PC-3 (cell line): Measurements from ENCODE around the gene IL16. TPM values are rescaled to one million over a fixed set of nuclear protein-coding genes. Genes with fewer than 3 reads are reported as not detected.

Experiments
- ATAC-seq: fragments of 200-7000 bp; cut with Tn5 transposase; 2 replicates; pipeline ENCODE4 v1.9.1; 2020; ENCODE audit warnings: mild to moderate bottlenecking, moderate library complexity
- BruUV-seq: library from RNA; stranded (reverse); fragments of 400-500 nt; replicated peaks from 2 replicates; lab custom pipeline; 2021; lab: Mats Ljungman, UMichigan
- CTCF ChIA-PET: fragments of 300-600 bp; sonication (Branson Sonifier 250); formaldehyde crosslinking; loops from one replicate; lab custom pipeline; 2022; ENCODE audit warnings: antibody characterized with exemption; lab: Charles Lee
- POLR2A ChIA-PET: fragments of 300-600 bp; sonication (Branson Sonifier 250); formaldehyde crosslinking; loops from one replicate; lab custom pipeline; 2022; ENCODE audit warnings: antibody characterized with exemption; ENCODE audit not compliant: unreplicated experiment; lab: Charles Lee
- DNase-seq: peaks from one replicate; pipeline ENCODE4 v3.0.0-alpha.2; 2015
- H2AFZ ChIP-seq: fragments of 300-600 bp; sonication (generic); 2 replicates; pipeline ENCODE4 v1.6.0; 2016; ENCODE audit warnings: antibody characterized with exemption, low read length
- H3F3A ChIP-seq: fragments of 300-600 bp; sonication (generic); one replicate; pipeline ENCODE4 v1.6.0; 2017; ENCODE audit warnings: antibody characterized with exemption, low read length, control low read depth, mild to moderate bottlenecking; ENCODE audit not compliant: unreplicated experiment
- H3K27ac ChIP-seq: fragments of 300-600 bp; sonication (generic); 2 replicates; pipeline ENCODE4 v1.5.1; 2016; ENCODE audit warnings: mild to moderate bottlenecking, low read length
- H3K27me3 ChIP-seq: fragments of 300-600 bp; sonication (generic); 2 replicates; pipeline ENCODE4 v1.6.1; 2016; ENCODE audit warnings: low read length, mixed read lengths
- H3K36me3 ChIP-seq: fragments of 300-600 bp; sonication (generic); 2 replicates; pipeline ENCODE4 v1.6.1; 2016; ENCODE audit warnings: low read depth, mixed run types, low read length, mixed read lengths
- H3K4me1 ChIP-seq: fragments of 300-600 bp; sonication (generic); 2 replicates; pipeline ENCODE4 v1.5.1; 2016; ENCODE audit warnings: low read length; ENCODE audit not compliant: insufficient read depth
- H3K4me2 ChIP-seq: fragments of 300-600 bp; sonication (generic); 2 replicates; pipeline ENCODE4 v1.6.0; 2016; ENCODE audit warnings: low read length
- H3K4me3 ChIP-seq: fragments of 300-600 bp; sonication (generic); 2 replicates; pipeline ENCODE4 v1.5.1; 2016; ENCODE audit warnings: mild to moderate bottlenecking, low read length, mixed read lengths
- H3K79me2 ChIP-seq: fragments of 300-600 bp; sonication (generic); 2 replicates; pipeline ENCODE4 v1.6.1; 2017; ENCODE audit warnings: low read length, mixed read lengths
- H3K9ac ChIP-seq: fragments of 300-600 bp; sonication (generic); 2 replicates; pipeline ENCODE4 v1.6.0; 2016; ENCODE audit warnings: mild to moderate bottlenecking, low read length
- H3K9me2 ChIP-seq: fragments of 300-600 bp; sonication (generic); replicated peaks from 2 replicates; pipeline ENCODE4 v1.6.1; 2016; ENCODE audit warnings: mixed run types, low read length, mixed read lengths
- H3K9me3 ChIP-seq: fragments of 300-600 bp; sonication (generic); 2 replicates; pipeline ENCODE4 v1.6.1; 2016; ENCODE audit warnings: low read length, mixed read lengths
- H4K20me1 ChIP-seq: fragments of 300-600 bp; sonication (generic); 2 replicates; pipeline ENCODE4 v1.6.1; 2016; ENCODE audit warnings: low read length, mixed read lengths
- EZH2 ChIP-seq: fragments of 300-600 bp; sonication (generic); IDR thresholded peaks from one replicate; pipeline ENCODE4 v1.6.1; 2017; ENCODE audit warnings: antibody characterized with exemption, mild to moderate bottlenecking, low read length; ENCODE audit not compliant: unreplicated experiment
- EZH2phosphoT487 ChIP-seq: fragments of 300-600 bp; sonication (generic); IDR thresholded peaks from 2 replicates; pipeline ENCODE4 v1.6.1; 2018; ENCODE audit warnings: mild to moderate bottlenecking, antibody characterized with exemption, low read length, borderline replicate concordance
- intact Hi-C: fragments of 100-400 bp; cut with micrococcal nuclease; formaldehyde crosslinking; loops from 2 replicates; pipeline ENCODE4 v1.9.0; 2023
- total RNA-seq: library from RNA; depleted of rRNA; stranded (reverse); fragments of >200 nt; gene quantifications from 2 replicates; pipeline ENCODE4 v1.2.3, GENCODE V29; 2014
- TF ChIP-seq, protein P1 (sequence below): fragments of 300-600 bp; sonication (generic); conservative IDR thresholded peaks from 2 replicates; pipeline ENCODE4 v1.5.1; 2017; ENCODE audit warnings: antibody characterized with exemption, low read depth, mild to moderate bottlenecking, low read length

IL16 gene
- total RNA-seq, 1 experiment from 2014 or later = 0.04 TPM

DNA sequence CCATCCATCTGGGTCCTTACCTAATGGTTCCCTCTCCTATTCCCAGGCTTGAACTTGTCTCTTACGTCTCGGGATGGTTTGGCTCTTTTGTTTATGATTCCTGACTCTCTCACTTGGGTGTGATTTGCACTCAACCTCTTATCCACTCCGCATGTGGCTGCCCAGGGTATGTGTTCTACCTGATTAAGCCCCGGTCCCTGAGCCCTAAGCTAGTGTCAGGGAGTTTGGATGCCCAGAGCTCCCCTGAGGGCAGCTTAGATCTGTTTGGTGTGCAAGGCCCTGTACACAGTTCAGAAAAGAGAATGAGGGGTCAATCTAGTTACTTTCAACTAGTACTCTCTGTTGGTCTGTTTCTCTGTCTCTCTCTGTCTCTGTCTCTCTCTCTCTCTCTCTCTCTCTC is 143.2 kb downstream of the IL16 start:
- Histone ChIP-seq H3K9ac (no peak overlapping the region), H3K9me2 (no peaks in the 10 kb centered on the region), H2AFZ (no peak overlapping the region), H3K36me3 (no peaks in the 10 kb centered on the region), H3K79me2 (no peaks in the 10 kb centered on the region), H3K9me3 (no peaks in the 10 kb centered on the region), H3K4me3 (no peak overlapping the region), H3K27me3 (no peaks in the 10 kb centered on the region), H3K27ac (no peak overlapping the region), H4K20me1 (no peaks in the 10 kb centered on the region), H3K4me2 (no peak overlapping the region), H3K4me1 (peaks cover 17% of the 10 kb centered on the region), H3F3A (no peaks in the 10 kb centered on the region)
- ATAC-seq (no peak), DNase-seq (no peak)
- TF ChIP-seq, protein P1, sequence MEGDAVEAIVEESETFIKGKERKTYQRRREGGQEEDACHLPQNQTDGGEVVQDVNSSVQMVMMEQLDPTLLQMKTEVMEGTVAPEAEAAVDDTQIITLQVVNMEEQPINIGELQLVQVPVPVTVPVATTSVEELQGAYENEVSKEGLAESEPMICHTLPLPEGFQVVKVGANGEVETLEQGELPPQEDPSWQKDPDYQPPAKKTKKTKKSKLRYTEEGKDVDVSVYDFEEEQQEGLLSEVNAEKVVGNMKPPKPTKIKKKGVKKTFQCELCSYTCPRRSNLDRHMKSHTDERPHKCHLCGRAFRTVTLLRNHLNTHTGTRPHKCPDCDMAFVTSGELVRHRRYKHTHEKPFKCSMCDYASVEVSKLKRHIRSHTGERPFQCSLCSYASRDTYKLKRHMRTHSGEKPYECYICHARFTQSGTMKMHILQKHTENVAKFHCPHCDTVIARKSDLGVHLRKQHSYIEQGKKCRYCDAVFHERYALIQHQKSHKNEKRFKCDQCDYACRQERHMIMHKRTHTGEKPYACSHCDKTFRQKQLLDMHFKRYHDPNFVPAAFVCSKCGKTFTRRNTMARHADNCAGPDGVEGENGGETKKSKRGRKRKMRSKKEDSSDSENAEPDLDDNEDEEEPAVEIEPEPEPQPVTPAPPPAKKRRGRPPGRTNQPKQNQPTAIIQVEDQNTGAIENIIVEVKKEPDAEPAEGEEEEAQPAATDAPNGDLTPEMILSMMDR = no peak
- TF ChIP-seq EZH2 (no peak), EZH2phosphoT487 (no peak)
- POLR2A ChIA-PET = no interaction called here
- no TSS peak for BruUV-seq
- CTCF ChIA-PET = no interaction called here
- intact Hi-C loops = loop anchor here (2.0 kb wide), 2 partner anchors 61 to 65 kb away; no protein-coding TSS in a partner anchor

DNA sequence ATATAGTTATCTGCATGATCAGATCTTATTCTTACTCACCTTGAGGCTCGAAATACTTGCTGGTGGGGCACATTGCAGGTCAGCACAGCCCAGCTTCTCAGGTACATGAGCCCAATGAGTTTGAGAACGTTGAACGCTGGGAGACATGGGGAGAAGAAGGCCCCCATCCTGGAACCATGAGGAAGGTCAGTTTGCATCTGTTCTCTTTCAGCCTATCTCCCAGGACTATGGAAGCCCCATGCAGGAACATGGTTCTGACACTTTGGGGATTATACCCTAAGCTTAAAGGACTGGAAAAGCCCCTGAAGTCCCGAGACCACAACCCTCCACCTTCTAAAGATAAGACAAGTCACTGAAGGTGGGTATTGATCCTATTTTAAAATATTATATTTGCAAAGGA is 144.7 kb downstream of the IL16 start:
- Histone ChIP-seq H2AFZ (no peak overlapping the region), H3K9ac (no peak overlapping the region), H3K36me3 (no peaks in the 10 kb centered on the region), H3K4me2 (no peak overlapping the region), H3F3A (no peaks in the 10 kb centered on the region), H4K20me1 (no peaks in the 10 kb centered on the region), H3K79me2 (no peaks in the 10 kb centered on the region), H3K4me3 (no peak overlapping the region), H3K9me3 (no peaks in the 10 kb centered on the region), H3K9me2 (no peaks in the 10 kb centered on the region), H3K4me1 (peaks cover 17% of the 10 kb centered on the region), H3K27ac (no peak overlapping the region), H3K27me3 (no peaks in the 10 kb centered on the region)
- ChIA-PET CTCF (no interaction called here), POLR2A (no interaction called here)
- BruUV-seq = no TSS peak
- no peak for TF ChIP-seq EZH2
- TF ChIP-seq EZH2phosphoT487 = no peak
- TF ChIP-seq, protein P1 = no peak
- intact Hi-C loops = no loop called here
- ATAC-seq = no peak
- no peak for DNase-seq

DNA sequence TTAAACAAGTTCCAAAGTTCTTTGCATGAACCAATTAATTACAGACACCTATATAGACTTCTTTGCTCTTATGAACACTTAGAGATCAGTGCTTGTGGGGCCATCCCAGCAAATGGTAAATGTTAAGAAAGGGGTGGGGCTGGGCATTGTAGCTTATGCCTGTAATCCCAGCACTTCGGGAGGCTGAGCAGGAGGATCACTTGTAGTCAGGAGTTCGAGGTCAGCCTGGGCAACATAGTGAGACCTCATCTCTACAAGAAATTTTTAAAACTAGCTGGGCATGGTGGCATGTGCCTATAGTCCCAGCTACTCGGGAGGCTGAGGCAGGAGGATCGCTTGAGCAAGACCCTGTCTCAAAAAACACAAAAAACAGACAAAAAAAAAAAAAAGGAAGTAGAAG is 146.7 kb downstream of the IL16 start:
- Histone ChIP-seq H4K20me1 (no peaks in the 10 kb centered on the region), H3K79me2 (no peaks in the 10 kb centered on the region), H3K27ac (no peak overlapping the region), H3K9ac (no peak overlapping the region), H3K4me1 (peaks cover 11% of the 10 kb centered on the region), H3K27me3 (no peaks in the 10 kb centered on the region), H3K9me2 (no peaks in the 10 kb centered on the region), H3K4me3 (no peak overlapping the region), H3F3A (no peaks in the 10 kb centered on the region), H2AFZ (no peak overlapping the region), H3K9me3 (no peaks in the 10 kb centered on the region), H3K36me3 (no peaks in the 10 kb centered on the region), H3K4me2 (no peak overlapping the region)
- ATAC-seq = no peak
- TF ChIP-seq EZH2 (no peak), EZH2phosphoT487 (no peak)
- TF ChIP-seq, protein P1 = no peak
- ChIA-PET POLR2A (interaction anchor here (0.6 kb wide), 1 partner anchor 1290 kb away, joined by 3 read pairs; no protein-coding TSS in a partner anchor), CTCF (no interaction called here)
- intact Hi-C loops = no loop called here
- BruUV-seq = no TSS peak
- no peak for DNase-seq
